GM10248 (cell line): ENCODE measurements around the gene CLCN7.

Experiments used
- CTCF ChIA-PET: fragments of 300-600 bp; sonication (Branson Sonifier 250); formaldehyde crosslinking; extraction: SDS; loops from one replicate; lab custom pipeline; 2021; ENCODE audit warnings: antibody characterized with exemption; lab: Yijun Ruan, JAX
- POLR2A ChIA-PET: fragments of 350-650 bp; sonication (Branson Sonifier 250); formaldehyde crosslinking; extraction: SDS; loops from one replicate; lab custom pipeline; 2020; ENCODE audit warnings: antibody characterized with exemption; lab: Yijun Ruan, JAX
- DNase-seq: peaks from one replicate; pipeline ENCODE4 v3.0.0; 2012; ENCODE audit errors: extremely low spot score
- CTCF ChIP-seq: IDR thresholded peaks from 2 replicates; pipeline ENCODE4 v1.5.1; 2012; ENCODE audit warnings: mild to moderate bottlenecking, low read depth; ENCODE audit errors: extremely low read depth, missing control alignments, control extremely low read depth

CLCN7 gene

GRCh38 chr16:1488619-1489018 is 13.8 kb upstream of the CLCN7 start, which contains the start of gene PTX4:
Gene PTX4 (minus strand): TSS chr16:1488944. CDS start chr16:1488909, 35 bp downstream.
- DNase-seq: no peak

GRCh38 chr16:1488054-1488601 is 13.3 kb upstream of the CLCN7 start:
- POLR2A ChIA-PET: interaction anchor here (0.6 kb wide), 1 partner anchor 50 kb away, joined by 3 read pairs; no protein-coding TSS in a partner anchor
- no peak for TF ChIP-seq CTCF

More at GRCh38 chr16:1488619-1489018, 13.8 kb upstream of the CLCN7 start, which contains the start of gene PTX4:
- TF ChIP-seq CTCF: no peak
- CTCF ChIA-PET: no interaction called here
- POLR2A ChIA-PET: interaction anchor here (0.6 kb wide), 1 partner anchor 50 kb away, joined by 3 read pairs; no protein-coding TSS in a partner anchor

GRCh38 chr16:1487395-1488053 is 12.7 kb upstream of the CLCN7 start:
- no peak for DNase-seq
- no peak for TF ChIP-seq CTCF
- POLR2A ChIA-PET: no interaction called here
- CTCF ChIA-PET: no interaction called here

More at GRCh38 chr16:1488054-1488601, 13.3 kb upstream of the CLCN7 start:
- CTCF ChIA-PET: no interaction called here
- DNase-seq: no peak

- TF ChIP-seq CTCF: no peak
- no peak for DNase-seq
- CTCF ChIA-PET: no interaction called here
- POLR2A ChIA-PET: no interaction called here
These were observed 11.9 kb upstream of the CLCN7 start for GRCh38 chr16:1486551-1487390.

- TF ChIP-seq CTCF: no peak
- ChIA-PET POLR2A (no interaction called here), CTCF (no interaction called here)
- DNase-seq: no peak
These were observed 11.1 kb upstream of the CLCN7 start for GRCh38 chr16:1485847-1486496.
